ENCODE measurements around the gene SPN. TPM values are rescaled to one million over a fixed set of nuclear protein-coding genes. Genes with fewer than 3 reads are reported as not detected.
"Not testable (repeated sequence)": the region's sequence is repeated elsewhere in the genome, so short reads cannot be mapped to it uniquely, and the experiment has no call there.

SPN gene
- total RNA-seq, 1 donor from 2014 or later, result not detected

DNA sequence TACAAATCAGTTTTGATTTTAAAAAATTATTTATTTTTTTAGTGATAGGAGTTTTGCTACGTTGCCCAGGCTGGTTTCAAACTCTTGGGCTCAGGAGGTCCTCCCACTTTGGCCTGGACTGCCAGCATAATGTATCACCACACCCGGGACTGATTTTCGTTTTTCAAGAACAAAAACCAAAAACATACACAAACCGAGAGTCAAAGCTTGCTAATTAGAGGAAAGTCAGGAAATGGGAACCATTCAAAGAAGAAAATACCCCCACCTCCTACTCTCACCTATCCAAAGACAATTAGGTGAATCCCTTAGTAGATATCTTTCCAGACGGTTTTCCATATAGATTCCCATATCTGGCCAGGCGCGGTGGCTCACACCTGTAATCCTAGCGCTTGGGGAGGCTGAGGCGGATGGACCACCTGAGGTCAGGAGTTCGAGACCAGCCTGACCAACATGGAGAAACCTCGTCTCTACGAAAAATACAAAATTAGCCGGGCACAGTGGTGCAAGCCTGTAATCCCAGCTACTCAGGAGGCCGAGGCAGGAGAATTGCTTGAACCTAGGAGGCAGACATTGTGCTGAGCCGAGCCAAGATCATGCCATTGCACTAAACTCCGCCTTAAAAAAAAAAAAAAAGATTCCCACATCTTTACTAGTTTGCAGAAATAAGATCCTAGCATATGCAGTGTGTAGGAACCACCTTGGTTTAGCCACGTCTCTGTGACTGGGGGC, 883 bp upstream of the SPN start:
- Mint-ChIP-seq H3K4me1 (ENCODE audit: unreplicated experiment) (peaks cover 7% of the 10 kb centered on the region), H3K27me3 (ENCODE audit: unreplicated experiment) (peaks cover 4% of the 10 kb centered on the region), H3K9me3 (ENCODE audit: unreplicated experiment) (no peaks in the 10 kb centered on the region), H3K36me3 (ENCODE audit: unreplicated experiment) (no peaks in the 10 kb centered on the region), H3K4me3 (ENCODE audit: unreplicated experiment) (no peak overlapping the region), H3K27ac (ENCODE audit: unreplicated experiment) (no peak overlapping the region)
- no peak for DNase-seq (ENCODE audit: extremely low spot score, unreplicated experiment)
- TF ChIP-seq, protein P1, sequence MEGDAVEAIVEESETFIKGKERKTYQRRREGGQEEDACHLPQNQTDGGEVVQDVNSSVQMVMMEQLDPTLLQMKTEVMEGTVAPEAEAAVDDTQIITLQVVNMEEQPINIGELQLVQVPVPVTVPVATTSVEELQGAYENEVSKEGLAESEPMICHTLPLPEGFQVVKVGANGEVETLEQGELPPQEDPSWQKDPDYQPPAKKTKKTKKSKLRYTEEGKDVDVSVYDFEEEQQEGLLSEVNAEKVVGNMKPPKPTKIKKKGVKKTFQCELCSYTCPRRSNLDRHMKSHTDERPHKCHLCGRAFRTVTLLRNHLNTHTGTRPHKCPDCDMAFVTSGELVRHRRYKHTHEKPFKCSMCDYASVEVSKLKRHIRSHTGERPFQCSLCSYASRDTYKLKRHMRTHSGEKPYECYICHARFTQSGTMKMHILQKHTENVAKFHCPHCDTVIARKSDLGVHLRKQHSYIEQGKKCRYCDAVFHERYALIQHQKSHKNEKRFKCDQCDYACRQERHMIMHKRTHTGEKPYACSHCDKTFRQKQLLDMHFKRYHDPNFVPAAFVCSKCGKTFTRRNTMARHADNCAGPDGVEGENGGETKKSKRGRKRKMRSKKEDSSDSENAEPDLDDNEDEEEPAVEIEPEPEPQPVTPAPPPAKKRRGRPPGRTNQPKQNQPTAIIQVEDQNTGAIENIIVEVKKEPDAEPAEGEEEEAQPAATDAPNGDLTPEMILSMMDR (IDR thresholded peaks at IDR 0.05), result no peak

DNA sequence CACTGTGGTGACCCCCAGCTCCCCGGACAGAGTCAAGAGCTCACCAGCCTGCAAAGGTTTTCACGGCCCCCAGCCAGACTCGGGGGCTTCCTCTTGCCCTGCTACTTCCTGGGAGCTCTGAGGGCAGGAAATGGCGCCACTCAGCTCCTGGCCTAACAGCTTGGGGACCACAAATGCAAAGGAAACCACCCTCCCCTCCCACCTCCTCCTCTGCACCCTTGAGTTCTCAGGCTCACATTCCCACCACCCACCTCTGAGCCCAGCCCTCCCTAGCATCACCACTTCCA, 375 bp upstream of the SPN start:
- peaks cover 7% of the 10 kb centered on the region for H3K4me1 Mint-ChIP-seq (ENCODE audit: unreplicated experiment)
- DNase-seq (ENCODE audit: extremely low spot score, unreplicated experiment), result no peak
- H3K9me3 Mint-ChIP-seq (ENCODE audit: unreplicated experiment), result no peaks in the 10 kb centered on the region
- H3K27ac Mint-ChIP-seq (ENCODE audit: unreplicated experiment), result no peak overlapping the region
- TF ChIP-seq, protein P1 (IDR thresholded peaks at IDR 0.05), result no peak
- peaks cover 4% of the 10 kb centered on the region for H3K27me3 Mint-ChIP-seq (ENCODE audit: unreplicated experiment)
- no peak overlapping the region for H3K4me3 Mint-ChIP-seq (ENCODE audit: unreplicated experiment)
- H3K36me3 Mint-ChIP-seq (ENCODE audit: unreplicated experiment), result no peaks in the 10 kb centered on the region

DNA sequence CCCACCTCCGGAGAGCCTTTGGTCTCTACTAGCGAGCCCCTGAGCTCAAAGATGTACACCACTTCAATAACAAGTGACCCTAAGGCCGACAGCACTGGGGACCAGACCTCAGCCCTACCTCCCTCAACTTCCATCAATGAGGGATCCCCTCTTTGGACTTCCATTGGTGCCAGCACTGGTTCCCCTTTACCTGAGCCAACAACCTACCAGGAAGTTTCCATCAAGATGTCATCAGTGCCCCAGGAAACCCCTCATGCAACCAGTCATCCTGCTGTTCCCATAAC, 702 bp downstream of the SPN start:
- H3K4me1 Mint-ChIP-seq (ENCODE audit: unreplicated experiment), result peaks cover 7% of the 10 kb centered on the region
- TF ChIP-seq, protein P1 (IDR thresholded peaks at IDR 0.05), result no peak
- no peak for DNase-seq (ENCODE audit: extremely low spot score, unreplicated experiment)
- H3K27me3 Mint-ChIP-seq (ENCODE audit: unreplicated experiment), result peaks cover 4% of the 10 kb centered on the region
- no peak overlapping the region for H3K4me3 Mint-ChIP-seq (ENCODE audit: unreplicated experiment)
- no peaks in the 10 kb centered on the region for H3K9me3 Mint-ChIP-seq (ENCODE audit: unreplicated experiment)
- no peak overlapping the region for H3K27ac Mint-ChIP-seq (ENCODE audit: unreplicated experiment)
- H3K36me3 Mint-ChIP-seq (ENCODE audit: unreplicated experiment), result no peaks in the 10 kb centered on the region

DNA sequence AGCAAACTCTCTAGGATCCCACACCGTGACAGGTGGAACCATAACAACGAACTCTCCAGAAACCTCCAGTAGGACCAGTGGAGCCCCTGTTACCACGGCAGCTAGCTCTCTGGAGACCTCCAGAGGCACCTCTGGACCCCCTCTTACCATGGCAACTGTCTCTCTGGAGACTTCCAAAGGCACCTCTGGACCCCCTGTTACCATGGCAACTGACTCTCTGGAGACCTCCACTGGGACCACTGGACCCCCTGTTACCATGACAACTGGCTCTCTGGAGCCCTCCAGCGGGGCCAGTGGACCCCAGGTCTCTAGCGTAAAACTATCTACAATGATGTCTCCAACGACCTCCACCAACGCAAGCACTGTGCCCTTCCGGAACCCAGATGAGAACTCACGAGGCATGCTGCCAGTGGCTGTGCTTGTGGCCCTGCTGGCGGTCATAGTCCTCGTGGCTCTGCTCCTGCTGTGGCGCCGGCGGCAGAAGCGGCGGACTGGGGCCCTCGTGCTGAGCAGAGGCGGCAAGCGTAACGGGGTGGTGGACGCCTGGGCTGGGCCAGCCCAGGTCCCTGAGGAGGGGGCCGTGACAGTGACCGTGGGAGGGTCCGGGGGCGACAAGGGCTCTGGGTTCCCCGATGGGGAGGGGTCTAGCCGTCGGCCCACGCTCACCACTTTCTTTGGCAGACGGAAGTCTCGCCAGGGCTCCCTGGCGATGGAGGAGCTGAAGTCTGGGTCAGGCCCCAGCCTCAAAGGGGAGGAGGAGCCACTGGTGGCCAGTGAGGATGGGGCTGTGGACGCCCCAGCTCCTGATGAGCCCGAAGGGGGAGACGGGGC, 1.3 kb downstream of the SPN start:
- Mint-ChIP-seq H3K4me3 (ENCODE audit: unreplicated experiment) (no peak overlapping the region), H3K27me3 (ENCODE audit: unreplicated experiment) (peaks cover 4% of the 10 kb centered on the region), H3K9me3 (ENCODE audit: unreplicated experiment) (no peaks in the 10 kb centered on the region), H3K4me1 (ENCODE audit: unreplicated experiment) (peaks cover 7% of the 10 kb centered on the region), H3K36me3 (ENCODE audit: unreplicated experiment) (no peaks in the 10 kb centered on the region), H3K27ac (ENCODE audit: unreplicated experiment) (no peak overlapping the region)
- TF ChIP-seq, protein P1 (IDR thresholded peaks at IDR 0.05), result no peak
- no peak for DNase-seq (ENCODE audit: extremely low spot score, unreplicated experiment)

DNA sequence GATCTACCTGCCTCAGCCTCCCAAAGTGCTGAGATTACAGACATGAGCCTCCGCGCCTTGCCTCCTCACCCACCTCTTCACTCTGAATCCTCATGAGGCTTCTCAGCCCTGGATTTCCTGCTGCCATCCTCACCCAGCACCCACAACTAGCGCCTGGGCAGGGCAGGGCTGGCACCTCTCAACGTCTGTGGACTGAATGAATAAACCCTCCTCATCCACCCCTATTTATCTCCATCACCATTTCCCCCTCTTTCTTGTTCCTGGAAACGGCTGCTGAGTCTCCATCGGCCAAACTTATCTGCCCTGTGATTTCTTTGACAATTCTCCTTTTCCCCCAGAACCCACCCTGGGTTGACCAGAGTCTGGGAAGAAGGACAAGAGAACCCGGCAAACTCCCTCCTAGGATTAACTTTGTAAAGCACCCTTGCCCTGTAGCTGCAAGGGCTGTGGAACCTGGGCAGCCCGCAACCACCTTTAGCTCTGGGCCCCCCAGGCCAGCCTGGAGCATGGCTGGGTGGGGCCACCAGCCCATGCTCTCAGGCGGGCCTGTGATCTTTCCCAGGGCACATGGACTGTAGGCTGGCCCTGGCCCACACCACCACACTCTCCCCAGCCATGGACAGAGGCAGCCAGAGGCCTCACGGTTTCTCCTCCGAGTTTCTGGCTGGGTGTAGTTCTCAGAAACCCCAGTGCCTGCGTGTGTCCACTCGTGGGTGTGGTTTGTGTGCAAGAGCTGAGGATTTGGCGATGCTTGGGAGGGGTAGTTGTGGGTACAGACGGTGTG, 2.4 kb downstream of the SPN start:
- DNase-seq (ENCODE audit: extremely low spot score, unreplicated experiment), result no peak
- H3K27ac Mint-ChIP-seq (ENCODE audit: unreplicated experiment), result no peak overlapping the region
- H3K9me3 Mint-ChIP-seq (ENCODE audit: unreplicated experiment), result no peaks in the 10 kb centered on the region
- H3K27me3 Mint-ChIP-seq (ENCODE audit: unreplicated experiment), result peaks cover 4% of the 10 kb centered on the region
- no peaks in the 10 kb centered on the region for H3K36me3 Mint-ChIP-seq (ENCODE audit: unreplicated experiment)
- TF ChIP-seq, protein P1 (IDR thresholded peaks at IDR 0.05), result no peak
- peaks cover 7% of the 10 kb centered on the region for H3K4me1 Mint-ChIP-seq (ENCODE audit: unreplicated experiment)
- no peak overlapping the region for H3K4me3 Mint-ChIP-seq (ENCODE audit: unreplicated experiment)

DNA sequence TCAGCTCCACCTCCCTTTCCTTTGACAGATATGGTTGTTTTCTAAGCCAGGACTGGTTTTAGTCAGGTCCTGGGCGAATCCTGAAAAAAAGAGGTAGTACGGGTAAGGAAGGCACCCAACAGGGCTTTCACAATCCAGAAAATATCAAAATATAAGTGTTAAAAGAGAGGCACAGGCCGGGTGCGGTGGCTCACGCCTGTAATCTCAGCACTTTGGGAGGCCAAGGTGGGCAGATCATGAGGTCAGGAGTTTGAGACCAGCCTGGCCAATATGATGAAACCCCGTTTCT, 4.2 kb downstream of the SPN start:
- not testable (repeated sequence) for H3K27me3 Mint-ChIP-seq (ENCODE audit: unreplicated experiment); H3K4me1 Mint-ChIP-seq (ENCODE audit: unreplicated experiment); H3K9me3 Mint-ChIP-seq (ENCODE audit: unreplicated experiment); DNase-seq (ENCODE audit: extremely low spot score, unreplicated experiment); H3K27ac Mint-ChIP-seq (ENCODE audit: unreplicated experiment); H3K4me3 Mint-ChIP-seq (ENCODE audit: unreplicated experiment); H3K36me3 Mint-ChIP-seq (ENCODE audit: unreplicated experiment)
